Suprapubic skin (tissue), 4 donors: ENCODE measurements around the gene MED26.

ENCODE experiments used
- CTCF ChIP-seq, 2 donors: fragments of 200-600 bp in 1 of 2; fragments of 450-650 bp in 1 of 2; sonication (generic) in 1 of 2; IDR thresholded peaks; one replicate each; pipeline ENCODE4 v1.5.1; 2016 to 2019; ENCODE audit warnings: antibody characterized with exemption in 2 of 2, mild to moderate bottlenecking in 1 of 2, moderate library complexity in 1 of 2
- EP300 ChIP-seq: sonication (generic); formaldehyde crosslinking; IDR thresholded peaks from one replicate; pipeline ENCODE4 v1.6.1; 2017; ENCODE audit warnings: antibody characterized with exemption
- POLR2A ChIP-seq, 2 donors: fragments of 450-650 bp; IDR thresholded peaks; one replicate each; pipeline ENCODE4 v1.6.1; 2017; ENCODE audit warnings: antibody characterized with exemption in 2 of 2, mild to moderate bottlenecking in 2 of 2, moderate library complexity in 2 of 2
- POLR2AphosphoS5 ChIP-seq, 3 donors: sonication (generic); formaldehyde crosslinking; IDR thresholded peaks; one replicate each; pipeline ENCODE4 v1.6.1; 2017; ENCODE audit warnings: antibody characterized with exemption in 3 of 3

- TF ChIP-seq CTCF (IDR thresholded peaks at IDR 0.05) (no peak), POLR2A (IDR thresholded peaks at IDR 0.05) (no peak), POLR2AphosphoS5 (IDR thresholded peaks at IDR 0.05) (no peak), EP300 (no peak)
These were observed 12.9 kb upstream of the MED26 start for GRCh38 chr19:16640951-16641350.
